Subcutaneous adipose tissue (tissue), 4 donors: ENCODE results near the gene TPH2. TPM values are rescaled to one million over a fixed set of nuclear protein-coding genes. Genes with fewer than 3 reads are reported as not detected.

Experiments used
- CTCF ChIP-seq: fragments of 450-650 bp; IDR thresholded peaks from one replicate; pipeline ENCODE4 v1.5.1; 2016; ENCODE audit warnings: low read depth, mild to moderate bottlenecking, control low read depth, antibody characterized with exemption, moderate library complexity
- total RNA-seq, 4 donors: library from RNA; depleted of rRNA; stranded (reverse); fragments of >200 nt; gene quantifications; one replicate each; pipeline ENCODE4 v1.1.0, GENCODE V29; 2016

TPH2 gene
- total RNA-seq, 4 donors from 2014 or later, result not detected

GRCh38 chr12:72074065-72074464 is 135.4 kb downstream of the TPH2 start:
- no peak for TF ChIP-seq CTCF

- no peak for TF ChIP-seq CTCF
These were observed 136.3 kb downstream of the TPH2 start for GRCh38 chr12:72074956-72075355.

DNA sequence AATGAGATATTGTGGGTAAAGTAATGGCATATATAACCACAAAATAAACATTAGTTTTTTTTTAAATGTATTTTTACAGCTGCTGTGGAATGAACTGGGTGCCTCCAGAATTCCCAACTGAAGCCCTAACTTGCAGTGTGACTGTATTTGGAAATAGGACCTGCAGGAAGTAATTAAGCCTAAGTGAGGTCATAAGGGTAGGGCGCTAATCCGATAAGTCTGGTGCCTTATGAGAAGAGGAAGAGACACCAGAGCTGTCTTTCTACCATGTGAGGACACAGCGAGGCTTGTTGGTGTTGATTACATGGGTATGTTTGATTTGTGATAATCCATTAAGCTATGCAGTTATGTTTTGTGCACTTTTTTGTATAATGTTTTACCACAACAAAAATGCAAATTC is 136.8 kb downstream of the TPH2 start:
- no peak for TF ChIP-seq CTCF

GRCh38 chr12:72075891-72076557 is 137.4 kb downstream of the TPH2 start:
- no peak for TF ChIP-seq CTCF

DNA sequence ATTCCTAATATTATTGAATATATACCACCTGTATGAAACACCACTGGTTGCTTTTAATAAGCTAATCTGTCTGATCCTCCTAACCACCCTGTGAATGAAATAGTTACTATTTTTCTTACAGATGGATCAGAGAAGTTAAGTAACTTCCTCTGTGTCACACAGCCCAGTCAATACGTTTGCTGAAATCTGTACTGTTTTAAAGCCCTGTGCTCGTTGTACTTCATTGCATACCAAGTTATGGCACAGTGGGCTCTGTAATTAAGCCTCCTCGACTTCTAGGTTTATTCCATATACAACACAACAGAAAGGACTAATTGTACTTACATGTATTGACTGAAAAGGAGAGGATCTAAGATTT is 137.9 kb downstream of the TPH2 start:
- no peak for TF ChIP-seq CTCF

DNA sequence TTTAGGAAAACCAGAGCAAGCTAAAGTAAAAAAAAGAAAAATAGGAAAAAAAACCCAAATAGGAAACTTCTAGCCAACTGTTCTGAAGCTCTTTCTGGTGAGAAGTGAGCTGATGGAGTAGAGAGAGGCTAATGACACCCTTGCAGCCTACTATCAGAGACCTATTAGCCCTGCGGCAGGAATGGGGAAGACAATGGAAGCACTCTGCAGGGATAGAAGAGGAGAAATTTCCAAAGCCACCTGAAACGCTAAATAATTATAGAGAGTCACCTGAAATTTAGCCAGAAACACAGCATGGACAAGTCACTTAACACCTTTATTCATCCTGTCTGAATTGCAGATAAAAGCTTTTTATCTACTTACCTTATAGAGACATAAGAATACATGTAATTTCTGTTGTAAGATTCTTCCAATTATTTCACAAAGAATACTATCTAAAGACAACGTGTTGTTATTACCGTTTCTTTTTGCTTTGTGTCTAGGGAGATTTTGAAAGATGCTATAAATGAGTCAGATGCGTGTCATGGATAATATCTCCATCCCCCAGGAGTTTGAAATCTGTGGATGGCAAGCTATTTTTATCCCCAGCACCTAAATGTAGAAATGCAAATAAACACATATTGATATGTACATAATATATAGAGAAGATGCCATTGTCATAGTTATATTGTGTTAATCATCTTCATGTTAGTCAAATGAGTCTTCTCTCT is 138.6 kb downstream of the TPH2 start:
- no peak for TF ChIP-seq CTCF

- no peak for TF ChIP-seq CTCF
These were observed 143.1 kb downstream of the TPH2 start for GRCh38 chr12:72081777-72082176.

Other genes starting within 250 kb of the TPH2 start
- 10 to 100 TPM; 14.1 to 26.6 (median 18.0) TPM for gene RAB21, start 184.0 kb upstream of the TPH2 start, total RNA-seq
- 10 to 100 TPM; 70.1 to 86.8 (median 72.9) TPM for gene TBC1D15, start 99.1 kb upstream of the TPH2 start, total RNA-seq